ENCODE measurements around the gene HS6ST1.

HS6ST1 gene

GRCh38 chr2:128282246-128282975 lies 36.3 kb downstream of the HS6ST1 start:
- Histone ChIP-seq H3K27me3 (ENCODE audit: control insufficient read depth in 2 of 2, insufficient read depth in 2 of 2, low read length in 2 of 2) (no peaks in the 10 kb centered on the region), H3K9ac (ENCODE audit: low read depth in 1 of 2, low read length in 2 of 2) (no peak overlapping the region), H3K4me1 (ENCODE audit: control insufficient read depth in 2 of 2, insufficient read depth in 2 of 2, low read length in 2 of 2) (peaks cover 9 to 11% of the 10 kb centered on the region in 2 donors), H3K9me3 (ENCODE audit: control insufficient read depth in 2 of 2, low read length in 2 of 2) (no peaks in the 10 kb centered on the region), H3K36me3 (ENCODE audit: control insufficient read depth in 2 of 2, insufficient read depth in 2 of 2, low read length in 2 of 2) (no peaks in the 10 kb centered on the region), H3K27ac (ENCODE audit: low read depth in 2 of 2, low read length in 2 of 2) (no peak overlapping the region), H3K4me3 (ENCODE audit: low read length in 2 of 2) (no peak overlapping the region)

- Histone ChIP-seq H3K4me1 (ENCODE audit: control insufficient read depth in 2 of 2, insufficient read depth in 2 of 2, low read length in 2 of 2) (peaks cover 9 to 11% of the 10 kb centered on the region in 2 donors), H3K9me3 (ENCODE audit: control insufficient read depth in 2 of 2, low read length in 2 of 2) (no peaks in the 10 kb centered on the region), H3K27me3 (ENCODE audit: control insufficient read depth in 2 of 2, insufficient read depth in 2 of 2, low read length in 2 of 2) (no peaks in the 10 kb centered on the region), H3K9ac (ENCODE audit: low read depth in 1 of 2, low read length in 2 of 2) (no peak overlapping the region), H3K36me3 (ENCODE audit: control insufficient read depth in 2 of 2, insufficient read depth in 2 of 2, low read length in 2 of 2) (no peaks in the 10 kb centered on the region), H3K4me3 (ENCODE audit: low read length in 2 of 2) (no peak overlapping the region), H3K27ac (ENCODE audit: low read depth in 2 of 2, low read length in 2 of 2) (no peak overlapping the region)
Observed at GRCh38 chr2:128281852-128282245, 36.8 kb downstream of the HS6ST1 start.

- no peak overlapping the region for H3K9ac ChIP-seq (ENCODE audit: low read depth in 1 of 2, low read length in 2 of 2)
- H3K27me3 ChIP-seq (ENCODE audit: control insufficient read depth in 2 of 2, insufficient read depth in 2 of 2, low read length in 2 of 2), result no peaks in the 10 kb centered on the region
- no peak overlapping the region for H3K4me3 ChIP-seq (ENCODE audit: low read length in 2 of 2)
- H3K9me3 ChIP-seq (ENCODE audit: control insufficient read depth in 2 of 2, low read length in 2 of 2), result no peaks in the 10 kb centered on the region
- no peaks in the 10 kb centered on the region for H3K36me3 ChIP-seq (ENCODE audit: control insufficient read depth in 2 of 2, insufficient read depth in 2 of 2, low read length in 2 of 2)
- H3K27ac ChIP-seq (ENCODE audit: low read depth in 2 of 2, low read length in 2 of 2), result no peak overlapping the region
- peaks cover 9 to 11% of the 10 kb centered on the region in 2 donors for H3K4me1 ChIP-seq (ENCODE audit: control insufficient read depth in 2 of 2, insufficient read depth in 2 of 2, low read length in 2 of 2)
Observed at GRCh38 chr2:128280901-128281321, 37.8 kb downstream of the HS6ST1 start.

- H3K27ac ChIP-seq (ENCODE audit: low read depth in 2 of 2, low read length in 2 of 2), result no peak overlapping the region
- peaks cover 5% of the 10 kb centered on the region in 2 donors for H3K36me3 ChIP-seq (ENCODE audit: control insufficient read depth in 2 of 2, insufficient read depth in 2 of 2, low read length in 2 of 2)
- no peak overlapping the region for H3K9ac ChIP-seq (ENCODE audit: low read depth in 1 of 2, low read length in 2 of 2)
- no peak overlapping the region for H3K4me3 ChIP-seq (ENCODE audit: low read length in 2 of 2)
- H3K27me3 ChIP-seq (ENCODE audit: control insufficient read depth in 2 of 2, insufficient read depth in 2 of 2, low read length in 2 of 2), result no peaks in the 10 kb centered on the region
- peaks cover 9 to 11% of the 10 kb centered on the region in 2 donors for H3K4me1 ChIP-seq (ENCODE audit: control insufficient read depth in 2 of 2, insufficient read depth in 2 of 2, low read length in 2 of 2)
- no peaks in the 10 kb centered on the region for H3K9me3 ChIP-seq (ENCODE audit: control insufficient read depth in 2 of 2, low read length in 2 of 2)
Observed at GRCh38 chr2:128280158-128280871, 38.4 kb downstream of the HS6ST1 start.

- H3K27ac ChIP-seq (ENCODE audit: low read depth in 2 of 2, low read length in 2 of 2), result no peak overlapping the region
- no peaks in the 10 kb centered on the region for H3K9me3 ChIP-seq (ENCODE audit: control insufficient read depth in 2 of 2, low read length in 2 of 2)
- H3K4me1 ChIP-seq (ENCODE audit: control insufficient read depth in 2 of 2, insufficient read depth in 2 of 2, low read length in 2 of 2), result peaks cover 9 to 11% of the 10 kb centered on the region in 2 donors
- peaks cover 5% of the 10 kb centered on the region in 2 donors for H3K36me3 ChIP-seq (ENCODE audit: control insufficient read depth in 2 of 2, insufficient read depth in 2 of 2, low read length in 2 of 2)
- no peak overlapping the region for H3K4me3 ChIP-seq (ENCODE audit: low read length in 2 of 2)
- H3K27me3 ChIP-seq (ENCODE audit: control insufficient read depth in 2 of 2, insufficient read depth in 2 of 2, low read length in 2 of 2), result no peaks in the 10 kb centered on the region
- H3K9ac ChIP-seq (ENCODE audit: low read depth in 1 of 2, low read length in 2 of 2), result no peak overlapping the region
Observed at GRCh38 chr2:128279786-128280157, 38.9 kb downstream of the HS6ST1 start.

GRCh38 chr2:128279009-128279408 lies 39.7 kb downstream of the HS6ST1 start:
- H3K9me3 ChIP-seq (ENCODE audit: control insufficient read depth in 2 of 2, low read length in 2 of 2), result no peaks in the 10 kb centered on the region
- no peak overlapping the region for H3K4me3 ChIP-seq (ENCODE audit: low read length in 2 of 2)

GRCh38 chr2:128277961-128278681 lies 40.5 kb downstream of the HS6ST1 start:
- Histone ChIP-seq H3K9me3 (ENCODE audit: control insufficient read depth in 2 of 2, low read length in 2 of 2) (no peaks in the 10 kb centered on the region), H3K9ac (ENCODE audit: low read depth in 1 of 2, low read length in 2 of 2) (no peak overlapping the region), H3K4me3 (ENCODE audit: low read length in 2 of 2) (no peak overlapping the region), H3K27me3 (ENCODE audit: control insufficient read depth in 2 of 2, insufficient read depth in 2 of 2, low read length in 2 of 2) (no peaks in the 10 kb centered on the region), H3K4me1 (ENCODE audit: control insufficient read depth in 2 of 2, insufficient read depth in 2 of 2, low read length in 2 of 2) (peaks cover 9 to 14% of the 10 kb centered on the region in 2 donors), H3K27ac (ENCODE audit: low read depth in 2 of 2, low read length in 2 of 2) (no peak overlapping the region), H3K36me3 (ENCODE audit: control insufficient read depth in 2 of 2, insufficient read depth in 2 of 2, low read length in 2 of 2) (peaks cover 5% of the 10 kb centered on the region in 2 donors)

More at GRCh38 chr2:128279009-128279408, 39.7 kb downstream of the HS6ST1 start:
- no peak overlapping the region for H3K27ac ChIP-seq (ENCODE audit: low read depth in 2 of 2, low read length in 2 of 2)
- peaks cover 5% of the 10 kb centered on the region in 2 donors for H3K36me3 ChIP-seq (ENCODE audit: control insufficient read depth in 2 of 2, insufficient read depth in 2 of 2, low read length in 2 of 2)
- H3K4me1 ChIP-seq (ENCODE audit: control insufficient read depth in 2 of 2, insufficient read depth in 2 of 2, low read length in 2 of 2), result peaks cover 9 to 11% of the 10 kb centered on the region in 2 donors
- no peak overlapping the region for H3K9ac ChIP-seq (ENCODE audit: low read depth in 1 of 2, low read length in 2 of 2)
- no peaks in the 10 kb centered on the region for H3K27me3 ChIP-seq (ENCODE audit: control insufficient read depth in 2 of 2, insufficient read depth in 2 of 2, low read length in 2 of 2)

GRCh38 chr2:128276878-128277675 lies 41.6 kb downstream of the HS6ST1 start:
- Histone ChIP-seq H3K4me3 (ENCODE audit: low read length in 2 of 2) (no peak overlapping the region), H3K36me3 (ENCODE audit: control insufficient read depth in 2 of 2, insufficient read depth in 2 of 2, low read length in 2 of 2) (peaks cover 5% of the 10 kb centered on the region in 2 donors), H3K27me3 (ENCODE audit: control insufficient read depth in 2 of 2, insufficient read depth in 2 of 2, low read length in 2 of 2) (no peaks in the 10 kb centered on the region), H3K9me3 (ENCODE audit: control insufficient read depth in 2 of 2, low read length in 2 of 2) (no peaks in the 10 kb centered on the region), H3K4me1 (ENCODE audit: control insufficient read depth in 2 of 2, insufficient read depth in 2 of 2, low read length in 2 of 2) (peaks cover 9 to 10% of the 10 kb centered on the region in 2 donors), H3K9ac (ENCODE audit: low read depth in 1 of 2, low read length in 2 of 2) (no peak overlapping the region), H3K27ac (ENCODE audit: low read depth in 2 of 2, low read length in 2 of 2) (no peak overlapping the region)

GRCh38 chr2:128275498-128276045 lies 43.1 kb downstream of the HS6ST1 start:
- no peak overlapping the region for H3K9ac ChIP-seq (ENCODE audit: low read depth in 1 of 2, low read length in 2 of 2)
- no peak overlapping the region for H3K4me3 ChIP-seq (ENCODE audit: low read length in 2 of 2)
- no peak overlapping the region for H3K27ac ChIP-seq (ENCODE audit: low read depth in 2 of 2, low read length in 2 of 2)
- no peaks in the 10 kb centered on the region for H3K27me3 ChIP-seq (ENCODE audit: control insufficient read depth in 2 of 2, insufficient read depth in 2 of 2, low read length in 2 of 2)
- peaks cover 3 to 9% of the 10 kb centered on the region in 2 donors for H3K4me1 ChIP-seq (ENCODE audit: control insufficient read depth in 2 of 2, insufficient read depth in 2 of 2, low read length in 2 of 2)
- H3K36me3 ChIP-seq (ENCODE audit: control insufficient read depth in 2 of 2, insufficient read depth in 2 of 2, low read length in 2 of 2), result peaks cover 5% of the 10 kb centered on the region in 2 donors
- no peaks in the 10 kb centered on the region for H3K9me3 ChIP-seq (ENCODE audit: control insufficient read depth in 2 of 2, low read length in 2 of 2)

Measured in mucosa of rectum (tissue), 2 donors.